ENCODE measurements around the gene LCN15.
"Not testable (repeated sequence)": the region's sequence is repeated elsewhere in the genome, so short reads cannot be mapped to it uniquely, and the experiment has no call there.

Gene LCN15

DNA sequence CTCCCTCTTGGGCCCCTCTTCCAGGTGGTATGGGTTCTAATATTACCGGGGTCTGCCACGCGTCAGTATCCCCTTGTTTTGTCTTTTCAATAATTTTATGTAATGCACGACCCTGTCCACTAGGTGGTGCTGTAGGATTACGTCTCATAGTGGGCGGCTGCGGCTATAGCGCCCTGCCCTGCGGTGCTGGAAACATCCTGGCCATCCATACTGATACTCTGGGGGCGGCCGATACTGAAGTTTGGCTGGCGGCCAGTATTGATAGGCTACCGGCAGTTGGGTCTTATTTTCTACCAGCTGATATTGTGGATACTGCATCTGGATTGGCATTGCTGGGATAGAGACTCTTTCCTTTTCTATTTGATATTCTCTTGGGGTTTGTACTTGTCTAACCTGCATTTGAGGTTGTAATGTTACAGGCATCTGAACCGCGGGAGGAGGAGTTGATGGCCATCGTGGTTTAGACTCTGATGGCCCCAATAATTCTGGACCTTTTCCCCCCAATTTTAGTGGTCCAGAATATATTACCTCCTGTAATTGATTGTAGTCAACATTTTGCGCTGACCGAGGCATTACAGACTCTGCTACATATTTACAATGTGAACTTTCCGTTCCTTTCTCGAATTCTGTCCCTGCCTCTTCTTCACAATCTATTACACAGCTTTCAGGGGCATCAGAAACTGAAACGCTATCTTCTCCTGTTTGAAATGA, 23.5 kb upstream of the LCN15 start:
- in situ Hi-C loops (cut with MboI; ENCODE audit: low sequenced_read_pairs, unreplicated experiment): no loop called here
- DNase-seq (ENCODE audit: low spot score): peak; percentile 68

DNA sequence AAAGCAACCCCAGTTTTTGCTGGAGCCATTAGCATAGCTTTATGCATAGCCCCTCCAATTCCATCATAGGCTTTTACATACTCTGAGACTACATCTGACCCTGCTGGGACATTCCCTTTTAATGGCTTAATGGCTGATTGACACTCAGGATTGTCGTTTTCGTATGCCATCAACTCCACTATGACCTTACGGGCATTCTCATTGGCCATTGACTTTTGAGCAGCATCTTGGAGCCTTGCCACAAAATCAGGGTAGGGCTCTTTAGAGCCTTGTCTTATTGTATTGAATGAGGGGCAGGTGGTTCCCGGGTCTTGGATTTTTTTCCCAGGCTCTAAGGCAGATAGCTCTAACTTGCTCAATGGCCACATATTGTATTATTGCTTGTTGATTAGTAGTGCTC, 22.7 kb upstream of the LCN15 start:
- in situ Hi-C loops (cut with MboI; ENCODE audit: low sequenced_read_pairs, unreplicated experiment); DNase-seq (ENCODE audit: low spot score): not testable (repeated sequence)

More for the DNA sequence above, 23.5 kb upstream of the LCN15 start:
- TF ChIP-seq, protein P1, sequence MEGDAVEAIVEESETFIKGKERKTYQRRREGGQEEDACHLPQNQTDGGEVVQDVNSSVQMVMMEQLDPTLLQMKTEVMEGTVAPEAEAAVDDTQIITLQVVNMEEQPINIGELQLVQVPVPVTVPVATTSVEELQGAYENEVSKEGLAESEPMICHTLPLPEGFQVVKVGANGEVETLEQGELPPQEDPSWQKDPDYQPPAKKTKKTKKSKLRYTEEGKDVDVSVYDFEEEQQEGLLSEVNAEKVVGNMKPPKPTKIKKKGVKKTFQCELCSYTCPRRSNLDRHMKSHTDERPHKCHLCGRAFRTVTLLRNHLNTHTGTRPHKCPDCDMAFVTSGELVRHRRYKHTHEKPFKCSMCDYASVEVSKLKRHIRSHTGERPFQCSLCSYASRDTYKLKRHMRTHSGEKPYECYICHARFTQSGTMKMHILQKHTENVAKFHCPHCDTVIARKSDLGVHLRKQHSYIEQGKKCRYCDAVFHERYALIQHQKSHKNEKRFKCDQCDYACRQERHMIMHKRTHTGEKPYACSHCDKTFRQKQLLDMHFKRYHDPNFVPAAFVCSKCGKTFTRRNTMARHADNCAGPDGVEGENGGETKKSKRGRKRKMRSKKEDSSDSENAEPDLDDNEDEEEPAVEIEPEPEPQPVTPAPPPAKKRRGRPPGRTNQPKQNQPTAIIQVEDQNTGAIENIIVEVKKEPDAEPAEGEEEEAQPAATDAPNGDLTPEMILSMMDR (IDR thresholded peaks at IDR 0.05; ENCODE audit: borderline replicate concordance, control extremely low read depth, extremely low read depth, insufficient read depth, missing control alignments): peak; percentile 88

DNA sequence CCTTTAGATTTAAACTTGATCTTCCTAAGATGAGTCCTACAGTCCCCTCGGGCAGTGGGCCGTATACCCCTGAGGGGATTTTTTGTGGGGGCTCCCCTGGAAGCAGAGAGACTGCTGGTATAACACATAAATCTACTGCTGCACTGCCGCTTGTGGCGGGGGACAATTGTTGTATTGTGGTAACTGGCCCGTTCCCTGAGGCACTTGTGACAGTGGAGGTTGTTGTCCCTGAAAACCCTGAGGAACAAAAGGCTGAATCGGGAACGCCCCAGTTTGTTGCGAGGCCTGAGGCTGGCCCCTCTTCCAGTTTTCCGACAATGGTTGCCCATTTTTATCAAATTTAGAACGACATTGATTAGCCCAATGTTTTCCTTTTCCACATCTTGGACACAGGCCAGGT, 22.1 kb upstream of the LCN15 start:
- in situ Hi-C loops (cut with MboI; ENCODE audit: low sequenced_read_pairs, unreplicated experiment): no loop called here
- DNase-seq (ENCODE audit: low spot score): no peak
- TF ChIP-seq, protein P1 (IDR thresholded peaks at IDR 0.05; ENCODE audit: borderline replicate concordance, control extremely low read depth, extremely low read depth, insufficient read depth, missing control alignments): no peak

DNA sequence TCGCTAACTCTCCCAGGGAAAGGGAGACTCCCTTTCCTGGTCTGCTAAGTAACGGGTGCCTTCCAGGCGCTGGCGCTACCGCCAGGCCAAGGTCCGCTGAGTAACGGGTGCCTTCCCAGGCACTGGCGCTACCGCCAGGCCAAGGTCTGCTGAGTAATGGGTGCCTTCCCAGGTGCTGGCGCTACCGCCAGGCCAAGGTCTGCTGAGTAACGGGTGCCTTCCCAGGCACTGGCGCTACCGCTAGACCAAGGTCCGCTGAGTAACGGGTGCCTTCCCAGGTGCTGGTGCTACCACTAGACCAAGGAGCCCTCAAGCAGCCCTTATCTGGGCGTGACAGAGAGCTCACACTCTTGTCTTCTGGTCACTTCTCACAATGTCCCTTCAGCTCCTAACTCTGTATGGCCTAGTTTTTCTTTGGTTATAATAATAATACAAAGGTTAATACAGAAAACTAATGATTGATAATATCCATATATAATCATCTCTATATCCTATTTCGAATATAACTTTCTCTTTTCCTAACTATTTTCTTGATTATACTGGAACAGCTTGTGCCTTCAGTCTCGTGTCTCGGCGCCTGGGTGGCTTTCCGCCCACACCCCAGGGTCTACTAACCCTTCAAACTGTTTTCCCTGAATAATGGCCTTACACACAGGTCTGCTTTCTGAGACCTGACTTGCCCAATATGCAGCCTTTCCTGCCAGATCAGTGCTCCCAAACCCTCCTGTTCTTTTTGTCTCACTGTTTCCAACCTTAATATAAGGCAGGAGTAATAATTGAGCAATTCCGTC, 21.4 kb upstream of the LCN15 start:
- in situ Hi-C loops (cut with MboI; ENCODE audit: low sequenced_read_pairs, unreplicated experiment); DNase-seq (ENCODE audit: low spot score): not testable (repeated sequence)

DNA sequence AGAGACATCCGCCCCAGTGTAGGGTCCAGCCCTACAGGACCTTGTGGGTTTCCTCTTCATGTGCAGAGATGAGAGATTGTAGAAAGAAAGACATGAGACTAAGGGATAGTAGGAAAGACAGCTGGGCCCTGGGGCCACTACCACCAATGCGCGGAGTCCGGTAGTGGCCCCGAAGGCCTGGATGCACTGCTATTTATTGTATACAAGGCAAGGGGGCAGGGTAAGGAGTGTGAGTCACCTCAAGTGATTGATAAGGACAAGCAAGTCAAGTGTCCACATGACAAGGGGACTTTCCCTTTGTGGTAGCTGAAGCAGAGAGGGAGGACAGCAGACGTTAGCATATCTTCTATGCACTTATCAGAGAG, 20.7 kb upstream of the LCN15 start:
- DNase-seq (ENCODE audit: low spot score): peak; percentile 40
- in situ Hi-C loops (cut with MboI; ENCODE audit: low sequenced_read_pairs, unreplicated experiment): no loop called here
- TF ChIP-seq, protein P1 (IDR thresholded peaks at IDR 0.05; ENCODE audit: borderline replicate concordance, control extremely low read depth, extremely low read depth, insufficient read depth, missing control alignments): no peak

DNA sequence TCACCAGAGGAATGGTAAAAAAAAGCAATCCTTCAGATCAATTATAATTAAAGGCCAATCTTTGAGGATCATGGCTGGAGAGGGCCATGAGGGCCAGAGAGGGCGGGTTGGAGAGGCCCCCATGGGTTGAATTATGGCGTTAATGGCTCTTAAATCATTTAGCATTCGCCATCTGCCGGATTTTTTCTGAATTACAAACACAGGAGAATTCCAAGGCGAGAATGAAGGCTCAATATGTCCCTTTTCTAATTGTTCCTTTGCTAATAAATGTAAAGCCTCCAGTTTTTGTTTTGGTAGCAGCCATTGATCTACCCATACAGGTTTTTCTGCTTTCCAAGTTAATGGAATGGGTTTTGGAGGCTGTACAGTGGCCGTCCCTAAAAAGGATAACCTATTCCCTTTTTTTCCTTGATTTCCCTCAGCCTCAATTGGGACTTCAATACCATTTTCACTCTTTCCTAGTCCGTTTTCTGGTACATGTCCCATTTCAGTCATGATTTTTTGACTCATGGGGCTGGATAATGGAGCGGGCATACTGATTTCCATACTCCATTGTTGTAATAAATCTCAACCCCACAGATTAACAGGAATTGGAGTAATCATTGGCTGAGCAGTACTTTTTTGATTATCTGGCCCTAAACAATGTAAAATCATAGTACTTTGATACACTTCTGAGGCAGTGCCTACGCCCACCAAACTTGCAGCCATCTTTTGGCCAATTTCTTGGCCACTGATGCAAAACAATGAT, 20.1 kb upstream of the LCN15 start:
- DNase-seq (ENCODE audit: low spot score): peak; percentile 51
- TF ChIP-seq, protein P1 (IDR thresholded peaks at IDR 0.05; ENCODE audit: borderline replicate concordance, control extremely low read depth, extremely low read depth, insufficient read depth, missing control alignments): no peak
- in situ Hi-C loops (cut with MboI; ENCODE audit: low sequenced_read_pairs, unreplicated experiment): no loop called here

DNA sequence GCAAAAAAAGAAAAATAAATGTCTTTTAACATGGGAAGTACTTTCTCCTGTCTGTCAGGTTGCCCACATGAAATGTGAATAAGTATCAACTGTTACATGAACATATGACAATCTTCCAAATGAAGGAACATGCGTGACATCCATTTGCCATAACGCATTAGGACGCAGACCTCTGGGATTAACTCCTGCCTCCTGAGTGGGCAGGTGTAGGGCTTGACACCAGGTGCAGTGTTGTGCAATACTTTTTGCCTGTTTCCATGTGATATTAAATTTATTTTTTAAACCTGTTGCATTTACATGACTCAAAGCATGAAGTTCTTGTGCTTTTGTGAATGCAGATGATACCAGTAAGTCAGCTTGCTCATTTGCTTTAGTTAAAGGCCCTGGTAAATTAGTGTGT, 18.1 kb upstream of the LCN15 start:
- in situ Hi-C loops (cut with MboI; ENCODE audit: low sequenced_read_pairs, unreplicated experiment): no loop called here
- TF ChIP-seq, protein P1 (IDR thresholded peaks at IDR 0.05; ENCODE audit: borderline replicate concordance, control extremely low read depth, extremely low read depth, insufficient read depth, missing control alignments): no peak
- no peak for DNase-seq (ENCODE audit: low spot score)
